NOMO-1 treated with dmso at 0.1 percent for 144 hours (cell line): ENCODE data around the gene SRBD1.

Experiments used
- DNase-seq: peaks from one replicate; lab custom pipeline; 2025; ENCODE audit not compliant: unreplicated experiment; lab: John Stamatoyannopoulos, UW

SRBD1 gene

GRCh38 chr2:45637440-45637839, 26.4 kb upstream of the SRBD1 start:
- peak; percentile 63 for DNase-seq

- DNase-seq: no peak
Observed at GRCh38 chr2:45636008-45636407, 24.9 kb upstream of the SRBD1 start.

- no peak for DNase-seq
Observed at GRCh38 chr2:45634223-45634622, 23.2 kb upstream of the SRBD1 start.

GRCh38 chr2:45631955-45632354, 20.9 kb upstream of the SRBD1 start:
- no peak for DNase-seq

- no peak for DNase-seq
Observed at GRCh38 chr2:45631319-45631718, 20.3 kb upstream of the SRBD1 start.

GRCh38 chr2:45629971-45630370, 18.9 kb upstream of the SRBD1 start:
- no peak for DNase-seq

- DNase-seq: no peak
Observed at GRCh38 chr2:45627911-45628310, 16.8 kb upstream of the SRBD1 start.

GRCh38 chr2:45626387-45627221, 15.5 kb upstream of the SRBD1 start:
- DNase-seq: no peak

- no peak for DNase-seq
Observed at GRCh38 chr2:45625824-45626223, 14.8 kb upstream of the SRBD1 start.

GRCh38 chr2:45623098-45623497, 12.0 kb upstream of the SRBD1 start:
- no peak for DNase-seq

GRCh38 chr2:45622336-45623075, 11.4 kb upstream of the SRBD1 start:
- no peak for DNase-seq

GRCh38 chr2:45617496-45617895, 6.4 kb upstream of the SRBD1 start:
- no peak for DNase-seq

- no peak for DNase-seq
Observed at GRCh38 chr2:45616658-45617411, 5.8 kb upstream of the SRBD1 start.

- no peak for DNase-seq
Observed at GRCh38 chr2:45614871-45615415, 3.9 kb upstream of the SRBD1 start.

GRCh38 chr2:45614330-45614729, 3.3 kb upstream of the SRBD1 start:
- no peak for DNase-seq

GRCh38 chr2:45612731-45613130, 1.7 kb upstream of the SRBD1 start:
- no peak for DNase-seq

- DNase-seq: no peak
Observed at GRCh38 chr2:45612285-45612684, 1.2 kb upstream of the SRBD1 start.

GRCh38 chr2:45610281-45611019, 617 bp downstream of the SRBD1 start:
- DNase-seq: no peak

GRCh38 chr2:45607701-45608100, 3.4 kb downstream of the SRBD1 start:
- no peak for DNase-seq

GRCh38 chr2:45606796-45607195, 4.3 kb downstream of the SRBD1 start:
- no peak for DNase-seq

GRCh38 chr2:45605116-45605515, 6.0 kb downstream of the SRBD1 start:
- DNase-seq: no peak
